CMK (cell line): ENCODE measurements around the gene SLC9C2.
"Not testable (repeated sequence)": the region's sequence is repeated elsewhere in the genome, so short reads cannot be mapped to it uniquely, and the experiment has no call there.

Experiments used
- DNase-seq: peaks from one replicate; pipeline ENCODE4 v3.0.0-alpha.2; 2010; ENCODE audit warnings: low read depth

The SLC9C2 gene

GRCh38 chr1:173580071-173580470, 22.8 kb downstream of the SLC9C2 start:
- no peak for DNase-seq

- DNase-seq: no peak
These were observed 29.3 kb downstream of the SLC9C2 start for GRCh38 chr1:173573596-173573995.

- no peak for DNase-seq
These were observed 30.5 kb downstream of the SLC9C2 start for GRCh38 chr1:173572201-173572873.

- DNase-seq: no peak
These were observed 32.4 kb downstream of the SLC9C2 start for GRCh38 chr1:173570370-173571007.

- DNase-seq: no peak
These were observed 34.4 kb downstream of the SLC9C2 start for GRCh38 chr1:173568483-173568882.

DNA sequence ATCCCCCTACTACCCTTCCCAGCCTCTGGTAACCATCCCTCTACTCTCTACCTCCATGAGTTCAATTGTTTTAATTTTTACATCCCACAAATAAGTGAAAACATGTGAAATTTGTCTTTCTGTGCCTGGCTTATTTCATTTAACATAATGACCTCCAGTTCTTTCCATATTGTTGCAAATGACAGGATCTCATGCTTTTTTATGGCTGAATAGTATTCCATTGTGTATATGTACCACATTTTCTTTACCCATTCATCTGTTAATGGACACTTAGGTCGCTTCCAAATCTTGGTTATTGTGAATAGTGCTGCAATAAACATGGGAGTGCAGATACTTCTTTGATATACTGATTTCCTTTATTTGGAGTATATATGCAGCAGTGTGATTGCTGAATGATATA, 39.0 kb downstream of the SLC9C2 start:
- not testable (repeated sequence) for DNase-seq

GRCh38 chr1:173562813-173563212, 40.1 kb downstream of the SLC9C2 start:
- no peak for DNase-seq

DNA sequence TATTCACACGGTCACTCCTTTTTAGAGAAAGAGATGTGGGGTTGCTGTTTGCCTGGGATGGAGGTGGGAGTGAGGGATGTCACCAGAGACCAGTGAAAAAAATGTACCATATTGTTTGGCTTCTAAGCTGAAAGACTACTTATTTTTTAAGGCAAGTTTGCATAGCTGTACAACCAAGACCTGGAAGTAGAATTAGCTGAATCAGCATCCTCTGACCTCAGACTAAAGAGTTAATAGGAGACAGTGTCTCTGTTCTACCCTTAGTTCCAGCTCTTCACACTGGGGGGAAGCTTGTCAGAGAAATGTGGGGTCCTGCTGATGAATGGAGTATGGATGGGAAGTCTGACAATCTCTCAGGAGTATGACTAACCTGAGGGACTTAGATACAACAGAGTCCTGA, 41.6 kb downstream of the SLC9C2 start:
- no peak for DNase-seq

DNA sequence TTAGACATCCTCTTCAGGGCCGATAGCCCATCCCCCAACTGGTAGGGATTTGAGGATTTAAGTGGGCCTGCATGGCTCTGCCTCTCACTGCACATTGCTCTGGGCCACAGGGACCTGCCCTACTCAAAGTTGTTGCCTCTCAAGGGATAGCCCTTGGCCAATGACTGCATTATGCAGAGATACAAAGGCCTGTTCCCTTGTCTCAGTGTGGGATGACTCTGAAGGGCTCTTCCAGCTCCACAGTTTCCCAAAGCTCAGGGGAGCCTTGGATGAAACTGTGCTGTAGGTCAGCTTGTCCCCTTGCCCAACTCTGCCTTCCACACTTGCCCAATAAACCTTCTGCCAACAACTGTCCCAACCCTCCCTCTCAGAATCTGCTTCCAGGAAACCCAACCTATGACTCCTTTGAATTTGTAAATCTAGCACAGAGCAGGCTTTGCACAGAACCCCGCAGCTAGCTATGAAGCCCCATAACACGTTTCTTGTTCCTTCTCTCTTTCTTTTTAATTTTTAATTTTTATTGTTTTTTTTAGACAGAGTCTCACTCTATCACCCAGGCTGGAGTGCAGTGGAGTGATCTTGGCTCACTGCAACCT, 42.5 kb downstream of the SLC9C2 start:
- DNase-seq: no peak

- no peak for DNase-seq
These were observed 47.1 kb downstream of the SLC9C2 start for GRCh38 chr1:173555651-173556305.

GRCh38 chr1:173554541-173555250, 48.2 kb downstream of the SLC9C2 start:
- DNase-seq: no peak

DNA sequence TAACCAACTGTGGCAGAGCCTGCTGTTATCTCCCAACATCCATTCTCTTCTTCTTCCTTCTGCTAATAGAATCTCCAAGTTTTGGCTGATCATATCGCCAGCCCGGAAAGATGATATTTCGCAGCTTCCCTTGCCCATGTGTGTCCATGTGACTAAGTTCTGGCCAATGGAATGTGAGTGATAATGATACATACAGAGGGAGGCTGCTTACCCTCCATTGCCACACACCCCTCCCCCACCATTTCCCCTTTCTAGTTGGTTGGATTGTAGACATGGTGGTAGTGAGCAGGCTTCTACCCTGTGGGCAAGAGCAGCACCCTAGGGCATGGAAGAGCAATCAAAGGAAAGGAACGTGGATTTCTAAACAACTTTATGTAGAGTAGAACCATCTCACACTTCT, 48.8 kb downstream of the SLC9C2 start:
- peak; percentile 95 for DNase-seq

- peak; percentile 33 for DNase-seq
These were observed 49.6 kb downstream of the SLC9C2 start for GRCh38 chr1:173553312-173553711.

DNA sequence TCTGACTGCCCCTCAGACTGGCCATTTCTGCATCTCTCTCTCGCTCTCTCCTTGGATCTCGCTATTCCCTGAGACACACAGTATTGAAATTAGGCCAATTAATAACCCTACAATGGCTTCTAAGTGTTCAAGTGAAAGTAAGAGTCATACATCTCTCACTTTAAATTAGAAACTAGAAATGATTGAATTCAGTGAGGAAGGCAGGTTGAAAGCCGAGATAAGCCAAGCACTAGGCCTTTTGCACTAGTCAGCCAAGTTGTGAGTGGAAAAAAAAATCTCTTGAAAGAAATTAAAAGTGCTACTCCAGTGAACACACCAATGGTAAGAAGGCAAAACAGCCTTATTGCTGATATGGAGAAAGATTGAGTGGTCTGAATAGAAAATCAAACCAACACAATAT, 51.2 kb downstream of the SLC9C2 start:
- DNase-seq: no peak

DNA sequence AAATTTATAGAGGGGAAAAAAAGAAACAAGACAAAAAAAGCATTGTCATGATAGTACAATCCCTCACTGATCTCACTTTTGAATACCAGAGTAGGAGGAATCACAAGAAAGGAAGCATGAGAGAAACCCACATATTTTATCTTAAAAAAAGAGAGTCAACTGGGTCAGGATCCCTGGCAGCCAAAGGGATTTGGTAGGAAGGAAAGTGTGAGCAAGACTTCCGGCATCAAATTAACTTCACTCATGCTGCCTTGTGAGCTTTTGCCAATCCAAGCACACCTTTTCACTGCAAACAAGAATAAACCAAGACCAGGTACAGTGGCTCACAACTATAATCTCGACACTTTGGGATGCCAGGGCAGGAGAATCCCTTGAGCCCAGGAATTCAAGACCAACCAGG, 53.1 kb downstream of the SLC9C2 start:
- no peak for DNase-seq

DNA sequence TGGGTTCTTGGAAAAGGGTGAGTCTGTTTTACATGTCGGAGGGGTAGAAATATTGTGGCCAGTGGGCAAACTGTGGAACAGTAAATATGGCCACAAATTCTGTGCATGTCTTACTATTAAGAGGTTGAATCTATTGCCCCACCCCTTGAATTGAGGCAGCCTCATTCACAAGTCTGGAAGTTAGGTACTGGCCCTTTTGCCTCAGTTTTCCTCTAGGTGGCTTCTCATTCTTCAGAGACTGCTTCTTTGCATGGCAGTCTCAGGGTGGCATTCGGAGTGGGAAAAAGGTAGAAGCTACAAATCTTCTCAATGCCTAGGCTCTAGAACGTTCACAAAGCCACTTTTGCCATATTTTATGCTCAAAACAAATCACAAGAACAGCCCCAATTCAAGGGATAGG, 57.2 kb downstream of the SLC9C2 start:
- DNase-seq: no peak

DNA sequence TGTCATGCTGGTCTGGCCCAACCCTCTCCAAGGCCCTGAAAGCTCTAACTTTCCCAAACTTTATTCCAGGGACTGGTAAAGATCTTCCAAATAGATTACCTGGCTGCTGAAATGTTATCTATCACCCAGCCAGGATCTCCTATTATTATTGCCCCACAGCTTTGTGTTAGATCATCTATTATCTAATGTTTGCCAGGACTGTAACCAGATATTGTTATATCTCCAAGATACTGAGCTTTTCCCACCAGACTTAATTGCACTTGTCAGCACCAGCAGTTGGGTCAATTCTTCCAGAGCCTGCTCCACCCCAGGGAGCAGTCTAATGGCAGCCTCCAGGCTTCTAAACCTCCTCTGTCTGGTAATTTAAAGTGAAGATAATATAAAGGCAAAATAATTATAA, 66.6 kb downstream of the SLC9C2 start:
- no peak for DNase-seq

- no peak for DNase-seq
These were observed 70.6 kb downstream of the SLC9C2 start for GRCh38 chr1:173532237-173532636.

DNA sequence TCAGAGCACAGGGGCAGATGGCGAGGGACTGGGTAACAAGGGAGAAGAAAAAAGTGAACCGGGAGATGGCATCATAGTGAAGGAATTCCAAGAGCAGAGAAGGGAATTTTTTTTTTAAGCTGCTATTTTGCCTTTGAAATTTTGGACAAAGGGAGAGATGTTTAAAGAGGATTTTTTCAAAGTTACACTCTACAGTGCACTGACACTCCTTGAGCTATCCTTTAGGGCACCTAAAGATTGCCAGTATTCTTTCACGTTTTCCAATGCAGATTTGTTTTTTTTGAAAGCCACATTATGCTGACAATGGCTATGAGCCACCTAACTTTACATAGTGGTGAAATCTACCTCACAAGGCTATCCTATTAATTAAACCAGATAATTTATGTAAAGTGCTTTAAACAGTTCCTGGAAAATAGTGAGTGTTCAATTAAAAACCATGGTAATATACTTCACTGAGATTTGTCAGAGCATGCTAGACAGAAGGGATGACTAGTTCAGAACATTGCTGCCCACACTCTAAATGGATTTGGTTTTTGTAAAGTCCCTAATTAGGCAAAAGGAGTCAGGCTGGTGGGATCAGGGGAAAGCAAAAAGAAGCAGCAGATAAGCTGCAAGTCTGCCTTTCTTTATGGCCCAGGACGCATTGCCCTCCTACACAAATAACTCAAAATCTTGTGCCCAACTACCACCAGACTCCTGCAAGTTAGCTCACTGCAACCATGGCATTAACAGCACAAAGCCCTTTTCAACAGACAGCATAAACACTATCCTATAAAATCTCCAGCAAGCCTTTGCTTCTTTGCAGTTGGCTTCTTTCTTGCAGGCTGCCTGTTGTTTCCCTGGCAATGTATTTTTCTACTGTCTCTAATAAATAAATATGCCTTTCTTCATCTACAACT, 71.8 kb downstream of the SLC9C2 start:
- DNase-seq: no peak

DNA sequence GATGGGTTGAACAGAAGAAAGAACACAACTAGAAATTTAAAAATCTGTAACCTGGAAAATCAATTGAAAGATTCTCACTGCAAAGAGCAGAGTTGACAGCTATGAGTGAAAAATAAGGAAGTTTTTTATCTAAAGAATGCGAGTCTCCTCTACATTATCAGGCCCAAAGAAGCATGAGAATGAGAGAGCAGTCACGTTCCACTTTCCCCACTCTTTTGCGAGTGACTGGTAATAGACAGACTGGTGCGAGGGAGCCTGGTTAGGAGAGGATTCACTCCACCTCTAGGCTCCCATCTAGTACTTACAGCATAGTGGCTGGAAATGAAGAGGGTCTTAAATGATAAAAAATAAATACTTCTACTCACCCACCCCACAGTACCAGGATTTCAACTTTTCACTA, 73.8 kb downstream of the SLC9C2 start:
- no peak for DNase-seq

DNA sequence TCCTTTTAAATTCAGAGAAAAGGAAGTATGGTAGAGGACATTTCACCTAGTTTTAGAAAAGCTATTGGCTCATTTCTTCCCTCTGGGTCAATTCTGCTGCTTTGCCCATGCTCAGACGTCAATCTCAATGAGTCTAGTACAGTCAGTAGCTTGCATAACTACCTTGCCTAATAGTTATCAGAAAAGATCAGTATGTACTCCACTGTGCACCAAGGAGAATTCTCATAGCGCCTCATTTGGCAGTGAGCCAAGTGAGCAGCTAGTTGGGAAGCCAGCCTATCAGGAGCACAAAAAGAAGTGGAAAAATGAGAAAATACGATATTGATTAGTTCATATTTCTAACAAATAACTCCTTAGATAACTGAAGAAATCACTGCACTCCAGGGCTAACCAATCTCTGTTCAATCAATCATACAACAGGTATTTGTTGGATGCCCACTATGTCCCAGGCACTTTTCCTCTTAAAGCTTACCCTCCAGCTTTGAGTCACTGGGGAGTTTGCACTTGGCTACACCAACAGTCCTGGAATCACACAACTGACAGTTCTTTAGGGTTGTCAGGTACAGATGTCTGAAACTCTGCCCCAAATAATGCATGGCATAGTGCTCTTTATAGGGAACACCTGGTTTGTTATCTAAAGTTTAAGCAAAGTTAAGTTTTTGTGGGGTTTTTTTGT, 75.6 kb downstream of the SLC9C2 start:
- no peak for DNase-seq
